Hindlimb muscle (tissue), 1 donor: ENCODE results near the gene AQP12B. TPM values are rescaled to one million over a fixed set of nuclear protein-coding genes. Genes with fewer than 3 reads are reported as not detected.

Source experiments
- DNase-seq: peaks from one replicate; pipeline ENCODE4 v3.0.0-alpha.2; 2013
- polyA plus RNA-seq: library from polyadenylated mRNA; unstranded; fragments of 120-200 nt; gene quantifications from one replicate; pipeline ENCODE4 v1.2.1, GENCODE V29; 2013; ENCODE audit not compliant: insufficient read length

The AQP12B gene
- polyA plus RNA-seq, 1 donor = 1.6 TPM

DNA sequence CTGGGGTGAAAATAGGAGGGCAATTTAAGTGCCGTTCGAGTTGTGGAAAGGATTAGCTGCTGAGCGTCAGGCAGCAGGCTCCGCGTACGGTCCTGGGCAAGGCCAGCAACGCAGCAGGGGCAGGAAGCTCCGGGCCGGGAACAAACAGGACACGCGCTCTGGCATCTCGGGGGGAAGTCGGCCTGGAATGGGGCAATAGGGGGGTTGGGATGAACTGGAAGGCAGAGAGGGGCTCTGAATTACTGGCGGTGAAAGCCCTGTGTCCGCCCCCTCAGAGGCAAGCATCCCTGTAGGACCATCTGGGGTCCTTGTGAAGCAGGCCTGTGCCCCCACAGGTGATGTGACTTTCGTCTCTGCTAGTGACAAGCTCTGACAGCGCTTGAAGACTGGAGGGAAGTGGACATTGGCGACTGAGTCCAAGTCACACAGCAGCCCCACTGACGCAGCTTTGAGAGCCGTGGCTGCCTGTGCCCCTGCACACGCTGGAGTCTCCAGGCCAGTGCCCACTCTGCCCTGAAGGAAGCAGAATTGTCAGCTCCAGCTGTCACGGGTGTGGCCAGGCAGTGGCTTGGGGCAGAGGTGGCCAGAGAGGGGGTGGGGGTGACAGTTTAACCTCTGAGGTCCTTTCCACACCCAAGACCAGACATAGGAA is 35.1 kb downstream of the AQP12B start:
- DNase-seq = no peak

DNA sequence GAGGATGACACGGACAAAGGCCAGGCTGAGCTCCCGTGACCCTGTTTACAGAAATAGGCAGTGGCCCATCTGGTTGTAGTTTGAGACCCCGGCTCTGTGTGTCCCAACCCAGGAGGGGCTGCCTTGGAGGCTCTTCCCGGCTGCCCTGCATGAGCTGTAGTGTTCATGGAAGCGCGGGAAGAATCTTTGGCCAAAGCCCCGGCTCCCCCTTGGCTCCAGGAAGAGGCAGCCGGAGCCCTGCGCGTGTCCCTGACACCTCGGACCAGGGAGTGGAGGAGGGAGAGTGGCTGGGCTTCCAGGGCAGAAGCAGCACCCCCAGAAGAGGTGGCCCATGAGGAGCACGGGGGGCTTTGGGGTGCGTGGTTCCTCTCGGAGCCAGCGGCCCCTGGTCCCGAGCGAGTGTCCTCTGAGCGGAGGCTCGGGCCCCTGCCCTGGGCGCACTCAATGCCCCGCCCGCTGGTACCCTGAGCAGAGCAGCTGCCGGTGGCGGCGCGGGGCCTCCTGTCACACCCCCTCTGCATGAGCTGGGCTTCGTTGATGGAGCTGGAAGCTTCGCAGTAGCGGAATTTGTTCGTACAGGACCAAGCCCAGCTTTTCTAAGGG is 35.7 kb downstream of the AQP12B start:
- no peak for DNase-seq

DNA sequence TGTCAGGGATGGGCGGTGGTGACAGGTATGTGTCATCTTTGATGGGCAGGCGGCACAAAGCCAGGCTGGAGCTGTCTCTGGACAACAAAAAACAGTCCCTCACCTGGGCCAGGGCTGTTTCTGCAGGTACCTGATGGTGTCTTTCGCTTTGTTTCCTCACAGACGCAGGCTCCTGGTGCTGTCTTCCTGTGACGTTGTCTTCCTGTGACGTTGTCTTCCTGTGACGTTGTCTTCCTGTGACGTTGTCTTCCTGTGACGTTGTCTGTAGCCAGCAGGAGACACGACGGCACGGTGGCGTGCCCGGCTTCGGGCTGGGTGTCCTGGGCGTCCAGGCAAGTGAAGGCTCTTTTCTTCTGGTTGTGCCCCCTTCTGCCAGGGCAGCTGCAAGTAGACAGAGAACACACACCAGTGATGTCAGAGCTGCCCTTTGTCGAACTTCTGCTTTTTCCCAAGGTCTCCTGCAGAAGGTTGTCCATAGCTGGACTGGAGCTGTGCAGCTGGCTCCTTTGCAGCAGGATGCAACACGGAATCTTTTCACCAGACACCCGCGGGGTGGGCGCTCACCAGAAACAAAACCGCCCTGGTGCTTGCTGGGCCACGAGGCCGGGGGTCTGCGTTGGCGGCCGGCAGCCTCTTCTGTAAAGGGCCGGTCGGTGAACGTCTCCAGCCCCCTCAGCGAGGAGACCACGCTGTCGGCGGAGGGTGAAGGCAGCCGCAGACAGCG is 36.3 kb downstream of the AQP12B start:
- DNase-seq = no peak

DNA sequence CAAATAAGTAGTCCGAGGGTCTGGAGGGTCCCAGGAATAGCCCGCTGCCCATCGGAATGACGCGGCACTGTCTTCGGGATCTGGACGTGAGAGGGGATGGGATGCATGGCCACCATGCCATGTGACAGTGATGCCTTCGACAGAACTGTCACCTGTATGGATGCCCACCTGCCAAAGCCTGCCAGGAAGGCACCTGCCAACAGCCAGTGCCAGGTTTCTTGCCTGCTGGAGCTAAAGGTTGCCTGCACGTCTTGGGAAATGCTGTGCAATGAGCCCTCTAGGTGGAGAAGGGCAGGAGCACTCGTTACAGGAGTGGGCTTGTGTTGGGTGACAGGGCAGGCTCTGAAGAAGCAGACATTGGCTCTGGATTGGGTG is 36.9 kb downstream of the AQP12B start:
- no peak for DNase-seq

DNA sequence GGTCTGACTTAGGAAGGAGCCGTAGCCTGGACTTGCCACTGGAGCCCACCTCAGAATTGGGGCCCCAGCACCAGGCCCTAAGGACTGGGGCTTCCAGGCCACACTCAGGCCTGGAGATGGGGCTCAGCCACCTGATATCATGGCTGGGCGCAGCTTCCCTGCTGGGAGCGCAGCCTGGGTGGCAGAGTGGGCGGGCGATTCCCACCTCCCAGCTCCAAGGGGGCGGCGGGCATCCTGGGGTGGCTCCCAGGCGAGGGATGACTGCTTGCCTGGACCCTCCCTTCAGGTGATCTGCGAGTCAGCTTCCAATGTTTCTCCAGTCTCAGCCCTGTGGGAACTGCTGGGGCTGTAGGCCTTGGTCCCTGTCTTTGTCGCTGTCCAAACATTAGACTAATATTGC is 37.3 kb downstream of the AQP12B start:
- DNase-seq = no peak

DNA sequence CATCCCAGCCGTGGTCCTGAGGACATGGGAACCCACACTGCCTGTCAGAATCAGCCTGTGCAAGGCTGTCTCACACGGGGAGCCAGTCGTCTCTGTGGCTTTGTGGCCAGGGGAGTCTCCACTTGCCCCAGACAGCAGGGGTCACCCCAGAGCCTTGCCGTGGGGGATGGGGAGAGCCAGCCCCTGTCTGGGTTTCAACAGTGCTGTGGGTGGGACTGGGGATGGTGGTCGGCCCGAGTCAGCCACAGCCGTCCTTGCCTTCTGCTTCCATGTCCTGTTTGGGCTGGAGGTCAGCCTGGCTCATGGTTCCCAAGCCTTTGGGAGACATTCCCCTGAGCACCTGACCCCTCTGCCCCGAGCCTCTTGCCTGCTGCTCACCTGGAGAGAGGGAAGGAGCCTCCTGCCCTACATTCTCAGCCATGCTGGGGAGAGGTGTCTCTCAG is 37.8 kb downstream of the AQP12B start:
- DNase-seq = no peak

DNA sequence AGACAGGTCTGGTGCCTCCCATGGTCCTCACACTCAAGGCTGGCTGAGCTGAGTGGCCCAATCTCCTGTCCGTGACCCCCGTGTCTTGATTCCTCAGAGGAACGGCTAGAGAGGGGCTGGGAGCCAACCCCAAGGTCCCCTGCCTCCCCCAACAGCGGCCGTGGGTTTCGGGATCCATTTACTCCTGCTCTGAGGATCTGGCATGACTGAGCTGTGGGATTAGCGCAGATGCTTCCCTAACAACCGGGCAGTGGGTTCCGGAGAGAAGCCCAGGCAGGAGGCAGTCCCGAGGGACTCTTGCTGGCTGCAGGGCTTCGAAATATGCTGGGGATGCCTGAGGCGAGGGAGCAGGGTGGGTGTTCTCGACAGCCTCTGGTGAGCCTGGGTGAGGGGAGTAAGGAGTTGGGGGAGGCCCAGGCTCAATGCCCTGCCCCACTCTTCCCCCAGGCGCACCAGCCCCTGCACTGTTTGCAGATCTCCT is 38.5 kb downstream of the AQP12B start:
- DNase-seq = no peak

DNA sequence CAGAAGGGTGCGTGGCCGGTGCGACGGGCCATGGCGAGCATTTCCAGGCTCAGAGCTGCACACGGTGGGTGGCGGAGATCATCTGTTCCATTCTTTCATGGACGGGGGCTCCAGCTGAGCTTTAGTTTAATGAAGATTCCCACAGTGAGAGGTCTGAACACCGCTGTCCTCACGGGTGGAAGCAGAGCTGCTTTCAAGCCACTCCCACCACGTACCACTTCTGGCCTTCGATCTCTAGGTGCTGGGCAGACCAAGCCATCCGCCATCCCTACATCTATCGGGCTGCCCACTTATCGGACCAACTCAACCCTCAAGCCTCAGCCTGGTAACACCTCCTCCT is 38.9 kb downstream of the AQP12B start:
- DNase-seq = no peak

DNA sequence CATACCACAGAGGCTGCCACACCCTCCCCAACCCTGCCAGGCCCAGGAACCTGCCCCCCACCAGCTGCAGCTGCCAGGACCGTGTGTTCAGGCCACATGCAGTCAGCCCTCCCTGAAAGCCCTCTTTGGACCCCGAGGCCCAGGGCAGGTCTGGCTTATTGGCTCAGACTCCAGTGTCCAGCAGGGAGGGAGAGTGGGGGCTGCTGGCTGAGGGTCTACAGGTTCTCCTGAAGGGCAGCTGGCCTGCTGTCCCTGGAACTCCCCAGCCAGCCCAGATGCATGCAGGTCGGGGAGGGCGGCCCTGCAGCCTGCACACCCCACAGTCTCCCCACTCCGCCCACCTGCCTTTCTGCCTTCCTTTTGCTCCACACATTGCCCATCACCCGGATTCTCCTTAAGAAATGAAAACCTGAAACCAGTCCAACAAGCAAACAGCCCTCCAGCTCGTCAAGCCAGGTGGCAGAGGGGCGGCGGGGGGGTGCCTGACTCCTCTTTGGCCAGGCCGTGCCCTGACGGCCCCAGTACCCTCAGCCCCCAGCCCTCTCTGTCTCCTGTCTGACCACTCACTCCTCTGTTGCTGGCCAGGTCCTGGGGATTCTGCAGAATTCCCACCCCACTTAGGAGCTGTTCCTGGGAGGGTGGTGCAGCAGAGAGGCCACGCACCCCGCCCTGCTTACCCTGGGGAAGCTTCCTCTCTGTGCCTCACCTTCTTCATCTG is 39.4 kb downstream of the AQP12B start:
- no peak for DNase-seq

DNA sequence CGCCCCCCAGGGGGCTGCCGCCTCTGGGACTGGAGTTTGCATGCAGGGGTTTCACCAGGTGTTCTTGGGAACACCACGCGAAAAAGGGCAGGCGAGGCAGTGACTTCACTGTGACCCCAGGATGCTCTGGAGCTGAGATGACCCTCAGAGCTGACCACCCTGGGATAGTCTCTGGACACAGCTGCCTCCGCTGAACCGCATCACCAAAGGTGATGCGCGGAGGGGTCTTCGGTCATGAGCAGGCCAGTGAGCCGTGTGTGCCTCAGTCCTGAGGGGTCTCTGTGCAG is 39.9 kb downstream of the AQP12B start:
- DNase-seq = no peak

DNA sequence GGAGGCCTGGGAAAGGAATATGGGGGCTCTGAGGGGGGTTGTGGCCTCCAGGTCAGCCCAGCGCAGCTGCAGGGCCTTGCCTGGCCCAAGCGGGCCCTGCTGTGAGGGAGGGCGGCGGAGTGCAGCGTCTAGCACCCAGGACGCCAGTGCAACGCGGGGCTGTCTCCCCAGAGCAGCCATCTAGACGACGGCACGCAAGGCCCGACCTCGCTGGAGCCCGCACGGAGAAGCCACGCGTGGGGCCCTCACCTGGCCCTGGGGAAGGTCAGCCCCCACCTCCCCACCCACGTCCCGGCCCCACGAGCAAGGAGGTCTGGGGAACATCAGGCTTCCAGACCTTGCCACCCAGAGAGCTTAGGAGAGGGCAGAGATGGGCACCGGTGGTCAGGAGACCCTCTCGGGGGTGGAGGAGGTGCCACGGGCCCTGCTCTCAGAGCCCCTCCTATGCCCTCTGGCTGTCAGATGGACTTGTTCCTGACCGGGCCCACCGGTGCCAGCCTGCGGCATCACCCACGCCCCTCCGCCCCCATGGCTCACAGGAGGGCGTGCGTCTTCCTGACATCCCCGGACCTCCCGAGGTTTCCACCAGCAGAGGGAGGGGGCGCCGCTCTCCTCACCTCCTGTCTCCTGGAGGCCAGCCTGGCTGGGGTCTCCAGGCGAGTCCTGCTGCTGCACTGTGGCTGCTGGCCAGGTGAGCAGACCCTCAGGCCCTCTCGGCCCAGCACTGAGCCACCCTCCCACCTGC is 40.5 kb downstream of the AQP12B start:
- DNase-seq = no peak

DNA sequence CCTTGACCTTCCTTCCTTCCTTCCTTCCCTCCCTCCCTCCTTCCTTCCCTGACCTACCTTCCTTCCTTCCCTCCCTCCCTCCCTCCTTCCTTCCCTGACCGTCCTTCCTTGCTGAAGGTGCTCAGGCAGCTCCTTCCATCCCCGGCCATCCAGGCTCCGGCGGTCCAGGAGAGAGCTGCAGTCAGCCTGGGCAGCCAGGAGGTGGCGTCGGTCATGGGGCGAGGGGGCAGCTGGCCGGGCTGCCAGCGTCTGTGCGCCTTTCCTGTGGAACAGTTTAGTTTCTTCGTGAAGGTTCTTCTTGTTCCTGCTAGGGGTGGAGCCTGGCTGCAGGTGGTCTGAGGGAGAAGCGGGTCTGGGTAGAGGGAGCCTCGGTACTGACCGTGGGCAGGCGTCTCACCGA is 41.7 kb downstream of the AQP12B start:
- no peak for DNase-seq

DNA sequence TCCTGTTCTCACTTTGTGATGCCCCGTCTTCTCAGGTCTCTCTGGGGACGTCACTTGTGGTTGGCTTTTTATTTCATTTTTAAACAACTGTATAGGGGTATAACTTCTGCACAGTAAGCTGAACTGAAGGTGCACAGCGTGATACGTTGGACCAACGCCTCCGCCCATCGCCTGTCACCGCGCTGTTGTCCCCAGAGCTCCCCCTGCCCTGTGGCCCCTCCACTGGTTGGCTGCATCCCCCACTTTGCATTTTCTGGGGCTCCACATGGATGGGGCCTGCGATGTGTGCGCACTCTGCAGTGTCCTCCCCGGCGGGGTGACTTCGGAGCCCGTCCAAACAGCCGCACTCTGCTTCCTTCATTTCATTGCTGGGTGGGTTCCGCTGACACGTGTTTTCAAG is 43.1 kb downstream of the AQP12B start:
- DNase-seq = no peak

DNA sequence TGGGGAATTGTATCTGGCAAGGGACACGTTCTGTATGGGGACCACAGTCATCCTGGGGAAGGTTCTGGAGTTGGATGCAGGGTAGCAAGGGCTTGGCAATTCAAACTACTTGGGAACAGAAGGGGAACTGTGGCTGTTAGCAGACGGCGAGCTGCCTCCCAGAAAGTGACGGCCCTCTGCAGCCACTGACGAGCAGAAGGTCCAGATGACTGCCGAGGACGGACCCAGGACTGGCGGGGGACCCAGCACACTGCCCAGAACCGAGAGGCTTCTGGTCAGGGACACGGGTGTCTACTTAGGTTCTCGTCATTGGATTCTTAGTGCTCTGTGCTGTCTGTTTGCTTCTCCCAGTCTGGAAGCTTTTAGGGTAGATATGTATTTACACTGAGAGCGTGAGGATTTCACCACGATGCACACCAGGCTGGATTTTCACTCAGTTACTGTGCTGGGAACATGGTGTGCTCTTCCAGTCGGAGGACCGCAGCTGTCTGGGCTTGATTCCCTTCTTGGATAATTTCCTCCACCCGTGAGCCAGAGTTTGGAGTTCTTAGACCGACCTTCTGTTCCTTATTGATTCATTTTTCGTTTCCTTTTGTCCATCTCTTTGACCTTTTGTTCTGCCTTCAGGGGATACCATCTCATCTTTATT is 44.0 kb downstream of the AQP12B start:
- DNase-seq = peak; percentile 81

DNA sequence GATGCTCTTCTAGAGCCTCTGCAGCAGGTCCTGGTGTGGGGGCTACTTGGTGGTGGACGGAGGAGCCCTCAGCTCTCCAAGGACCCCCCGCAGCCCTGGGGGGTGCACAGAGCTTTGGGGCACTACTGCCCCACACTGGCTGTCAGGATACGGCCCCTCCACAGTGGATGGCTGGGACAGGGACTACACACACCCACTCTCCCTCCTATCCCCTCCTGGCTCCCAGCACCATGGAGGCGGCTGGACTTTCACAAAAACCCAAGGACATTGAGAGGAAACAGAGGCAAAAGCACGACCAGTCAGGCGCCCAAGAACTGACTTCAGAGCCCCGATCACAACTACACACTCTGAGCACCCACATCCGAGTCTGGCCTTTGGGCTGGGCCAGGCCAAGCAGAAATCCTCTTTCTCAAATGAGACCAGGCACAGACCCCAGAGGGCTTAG is 44.8 kb downstream of the AQP12B start:
- no peak for DNase-seq

DNA sequence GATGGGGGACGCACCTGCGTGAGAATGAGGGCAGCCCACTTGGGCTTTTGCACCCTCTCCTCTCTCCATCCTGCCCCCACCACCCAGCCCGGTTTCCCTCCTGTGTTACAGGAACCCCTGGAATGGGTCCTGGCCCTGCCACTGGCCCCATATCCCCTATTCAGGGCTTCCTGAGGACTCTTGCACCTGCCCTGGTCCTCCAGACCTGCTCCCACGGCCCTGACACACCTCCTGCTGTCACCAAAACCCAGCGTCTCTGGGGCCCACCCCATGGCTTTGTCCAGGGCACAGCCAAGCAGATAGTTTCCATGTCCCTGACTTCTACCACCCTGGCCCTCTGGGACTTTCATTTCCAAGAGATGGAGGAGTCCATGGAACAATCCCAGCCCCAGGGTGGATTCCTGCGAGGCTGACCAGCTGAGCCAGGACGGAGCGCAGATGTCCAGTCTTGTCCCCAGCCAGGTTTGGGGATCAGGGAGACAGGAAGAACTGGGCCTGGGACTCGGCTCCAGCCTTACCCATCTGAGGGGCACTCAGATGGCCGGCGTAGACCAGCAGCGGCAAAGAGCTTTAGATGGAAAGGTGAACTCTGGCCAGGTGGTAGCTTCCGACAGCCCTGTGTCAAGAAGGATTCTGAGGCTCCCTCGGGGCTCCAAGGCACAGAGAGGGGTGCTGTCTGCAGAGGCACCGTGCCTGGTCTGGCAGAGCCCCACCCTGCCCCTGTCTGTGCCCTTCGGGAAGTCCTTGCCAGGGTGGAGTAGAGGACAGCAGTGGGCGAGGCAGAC is 45.4 kb downstream of the AQP12B start:
- no peak for DNase-seq

DNA sequence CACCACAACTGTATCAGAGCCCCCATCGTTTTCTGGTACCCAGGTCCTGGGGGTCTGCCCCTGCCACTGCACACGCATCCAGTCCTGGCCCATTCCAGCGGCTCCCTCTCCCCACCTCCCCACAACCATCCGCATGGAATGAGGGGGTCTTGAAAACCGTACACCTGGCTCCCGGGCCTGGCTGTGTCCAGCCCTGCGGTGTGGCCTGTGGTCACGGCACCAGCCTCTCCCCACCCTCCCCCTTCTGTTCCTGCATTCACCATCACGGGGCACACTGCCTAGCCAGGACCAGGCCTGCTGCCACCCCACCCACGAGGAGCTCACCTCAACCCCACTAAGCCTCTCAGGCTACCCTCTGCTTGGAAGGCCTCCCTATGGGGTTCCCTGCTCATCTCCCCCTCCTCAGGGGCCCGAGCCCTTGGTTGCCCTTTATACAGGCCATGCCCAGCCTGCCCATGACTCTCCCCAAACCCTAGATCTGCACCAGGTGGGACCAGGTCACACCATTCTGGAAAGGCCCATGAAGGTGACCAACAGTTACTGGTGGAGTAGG is 46.0 kb downstream of the AQP12B start:
- no peak for DNase-seq

DNA sequence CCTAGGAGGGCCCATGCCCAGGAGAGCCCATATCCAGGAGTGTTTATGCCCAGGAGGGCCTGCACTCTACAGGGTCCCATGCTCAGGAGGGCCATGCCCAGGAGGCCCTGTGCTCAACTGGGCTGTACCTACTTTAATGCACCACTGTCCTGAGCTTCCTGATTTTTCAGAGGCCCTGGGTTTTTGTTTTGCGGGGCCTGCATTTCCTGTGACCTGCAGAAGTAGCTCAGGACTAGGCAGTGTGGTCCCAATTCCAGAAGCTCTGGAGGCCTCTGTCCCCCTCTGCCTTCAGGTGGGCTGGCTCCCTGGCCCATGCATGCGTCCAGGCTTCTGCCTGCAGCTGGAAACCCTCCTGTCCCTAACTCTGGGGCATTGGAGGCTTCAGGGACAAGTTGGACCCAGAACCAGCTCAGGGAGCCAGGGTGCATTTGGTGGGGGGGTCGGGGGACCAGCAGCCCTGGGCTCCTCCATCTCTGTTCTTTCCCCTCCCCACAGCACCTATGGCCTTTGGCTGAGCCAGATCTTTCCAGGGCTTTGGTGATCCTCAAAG is 46.6 kb downstream of the AQP12B start:
- no peak for DNase-seq

DNA sequence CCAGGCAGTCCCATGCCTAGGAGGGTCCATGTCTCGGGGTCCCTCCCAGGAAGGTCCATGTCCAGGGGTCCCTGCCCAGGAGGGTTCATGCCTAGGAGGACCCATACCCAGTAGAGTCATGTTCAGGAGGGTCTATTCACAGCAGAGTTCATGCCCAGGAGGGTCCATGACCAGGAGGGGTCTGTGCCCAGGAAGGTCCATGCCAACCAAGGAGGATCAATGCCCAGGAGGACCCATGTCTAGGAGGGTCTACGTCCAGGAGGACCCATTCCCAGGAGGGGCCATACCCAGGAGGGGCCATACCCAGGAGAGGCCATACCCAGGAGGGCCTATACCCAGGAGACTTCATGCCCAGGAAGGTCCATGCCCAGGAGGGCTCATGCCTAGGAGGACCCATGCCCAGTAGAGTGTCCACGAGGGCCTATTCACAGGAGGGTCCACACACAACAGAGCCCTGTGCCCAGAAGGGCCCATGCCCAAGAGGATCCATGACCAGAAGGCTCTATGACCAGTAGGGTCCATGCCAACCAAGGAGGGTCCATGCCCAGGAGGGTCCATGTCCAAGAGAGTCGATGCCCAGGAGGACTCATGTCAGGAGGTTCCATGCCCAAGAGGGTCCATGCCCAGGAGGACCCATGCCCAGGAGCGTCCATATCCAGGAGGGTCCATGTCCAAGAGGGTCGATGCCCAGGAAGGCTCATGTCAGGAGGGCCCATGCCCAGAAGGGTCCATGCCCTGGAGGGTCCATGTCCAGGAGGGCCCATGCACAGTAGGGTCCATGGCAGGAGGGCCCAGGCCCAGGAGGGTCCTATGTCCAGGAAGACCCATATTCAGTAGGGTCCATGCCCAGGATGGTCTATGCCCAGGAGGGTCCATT is 47.3 kb downstream of the AQP12B start:
- no peak for DNase-seq

DNA sequence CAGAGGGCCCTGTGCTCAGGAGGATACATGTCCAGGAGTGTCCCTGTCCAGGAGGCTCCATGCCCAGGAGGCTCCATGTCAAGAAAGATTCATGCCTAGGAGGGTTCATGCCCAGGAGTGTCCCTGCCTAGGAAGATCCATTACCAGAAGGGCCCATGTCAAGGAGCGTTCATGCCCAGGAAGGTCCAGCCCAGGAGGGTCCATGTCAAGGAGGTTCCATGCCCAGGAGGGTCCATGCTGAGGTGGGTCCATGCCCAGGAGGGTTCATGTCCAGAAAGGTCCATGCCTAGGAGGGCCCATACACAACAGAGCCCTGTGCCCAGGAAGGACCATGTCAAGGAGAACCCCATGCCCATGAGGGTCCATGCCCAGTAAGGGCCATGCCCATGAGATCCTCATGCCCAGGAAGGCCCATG is 50.4 kb downstream of the AQP12B start:
- DNase-seq = no peak
